H1 (cell line): ENCODE results near the gene PHOSPHO1. TPM values are rescaled to one million over a fixed set of nuclear protein-coding genes. Genes with fewer than 3 reads are reported as not detected.

Experiments used
- CBX8 ChIP-seq: fragments of 300-800, 300-1000 bp; sonication (generic); IDR thresholded peaks from 2 replicates; pipeline ENCODE4 v1.7.1; 2016; ENCODE audit warnings: low read depth, low read length, borderline replicate concordance
- HDAC2 ChIP-seq, 2 experiments: fragments of 300-600 bp in 1 of 2; sonication (generic) in 1 of 2; IDR thresholded peaks; 2 replicates each; pipeline ENCODE4 v1.6.1; 2011 to 2012; ENCODE audit warnings: low read depth in 2 of 2, low read length in 2 of 2, mild to moderate bottlenecking in 2 of 2, moderate library complexity in 2 of 2, borderline replicate concordance in 1 of 2, inconsistent platforms in 1 of 2
- KDM1A ChIP-seq: fragments of 200-600, 300-600 bp; sonication (generic); IDR thresholded peaks from 2 replicates; pipeline ENCODE4 v1.7.1; 2016; ENCODE audit warnings: mild to moderate bottlenecking, low read length, borderline replicate concordance
- POU5F1 ChIP-seq: IDR thresholded peaks from 2 replicates; pipeline ENCODE4 v1.6.1; 2011; ENCODE audit warnings: low read depth, mild to moderate bottlenecking, low read length, moderate library complexity
- SRF ChIP-seq: IDR thresholded peaks from 2 replicates; pipeline ENCODE4 v1.6.1; 2011; ENCODE audit warnings: mild to moderate bottlenecking, low read depth, low read length, moderate library complexity
- TEAD4 ChIP-seq: IDR thresholded peaks from 2 replicates; pipeline ENCODE4 v1.6.1; 2012; ENCODE audit warnings: low read depth, low read length, inconsistent platforms, mixed read lengths
- polyA plus RNA-seq, 7 experiments: library from polyadenylated mRNA; depleted of rRNA in 3 of 7; stranded (reverse) in 5 of 7; unstranded in 2 of 7; fragments of >200 nt in 5 of 7; fragments of 200-250 nt in 2 of 7; gene quantifications; 1 replicate in 5 of 7; 2 replicates in 1 of 7; 4 replicates in 1 of 7; pipeline versions ENCODE4 v1.2.1 to v1.2.3, GENCODE V29; 2011 to 2013; ENCODE audit warnings: missing spikeins in 2 of 7, mixed read lengths in 2 of 7
- total RNA-seq: library from RNA; stranded (reverse); fragmentation: NEBNext Ultra II Directional; extraction: Animal tissue kit (Norgen Biotek cat#: 25700); gene quantifications from 2 replicates; pipeline ENCODE4 v1.2.1, GENCODE V29; 2021
- TF ChIP-seq, protein P1 (sequence below): fragments of 300-600 bp; sonication (generic); IDR thresholded peaks from 2 replicates; pipeline ENCODE4 v1.7.1; 2012; ENCODE audit warnings: low read length, moderate library complexity, mild to moderate bottlenecking, inconsistent platforms; ENCODE audit not compliant: insufficient replicate concordance

Gene PHOSPHO1
- total and polyA plus RNA-seq, 2 of the 8 experiments (the other 6 are each of a cell fraction or from before 2014, with no cell fraction given): 0.34 to 0.45 TPM

GRCh38 chr17:49235896-49236295 is 5.3 kb upstream of the PHOSPHO1 start (continued):
- TF ChIP-seq, protein P1, sequence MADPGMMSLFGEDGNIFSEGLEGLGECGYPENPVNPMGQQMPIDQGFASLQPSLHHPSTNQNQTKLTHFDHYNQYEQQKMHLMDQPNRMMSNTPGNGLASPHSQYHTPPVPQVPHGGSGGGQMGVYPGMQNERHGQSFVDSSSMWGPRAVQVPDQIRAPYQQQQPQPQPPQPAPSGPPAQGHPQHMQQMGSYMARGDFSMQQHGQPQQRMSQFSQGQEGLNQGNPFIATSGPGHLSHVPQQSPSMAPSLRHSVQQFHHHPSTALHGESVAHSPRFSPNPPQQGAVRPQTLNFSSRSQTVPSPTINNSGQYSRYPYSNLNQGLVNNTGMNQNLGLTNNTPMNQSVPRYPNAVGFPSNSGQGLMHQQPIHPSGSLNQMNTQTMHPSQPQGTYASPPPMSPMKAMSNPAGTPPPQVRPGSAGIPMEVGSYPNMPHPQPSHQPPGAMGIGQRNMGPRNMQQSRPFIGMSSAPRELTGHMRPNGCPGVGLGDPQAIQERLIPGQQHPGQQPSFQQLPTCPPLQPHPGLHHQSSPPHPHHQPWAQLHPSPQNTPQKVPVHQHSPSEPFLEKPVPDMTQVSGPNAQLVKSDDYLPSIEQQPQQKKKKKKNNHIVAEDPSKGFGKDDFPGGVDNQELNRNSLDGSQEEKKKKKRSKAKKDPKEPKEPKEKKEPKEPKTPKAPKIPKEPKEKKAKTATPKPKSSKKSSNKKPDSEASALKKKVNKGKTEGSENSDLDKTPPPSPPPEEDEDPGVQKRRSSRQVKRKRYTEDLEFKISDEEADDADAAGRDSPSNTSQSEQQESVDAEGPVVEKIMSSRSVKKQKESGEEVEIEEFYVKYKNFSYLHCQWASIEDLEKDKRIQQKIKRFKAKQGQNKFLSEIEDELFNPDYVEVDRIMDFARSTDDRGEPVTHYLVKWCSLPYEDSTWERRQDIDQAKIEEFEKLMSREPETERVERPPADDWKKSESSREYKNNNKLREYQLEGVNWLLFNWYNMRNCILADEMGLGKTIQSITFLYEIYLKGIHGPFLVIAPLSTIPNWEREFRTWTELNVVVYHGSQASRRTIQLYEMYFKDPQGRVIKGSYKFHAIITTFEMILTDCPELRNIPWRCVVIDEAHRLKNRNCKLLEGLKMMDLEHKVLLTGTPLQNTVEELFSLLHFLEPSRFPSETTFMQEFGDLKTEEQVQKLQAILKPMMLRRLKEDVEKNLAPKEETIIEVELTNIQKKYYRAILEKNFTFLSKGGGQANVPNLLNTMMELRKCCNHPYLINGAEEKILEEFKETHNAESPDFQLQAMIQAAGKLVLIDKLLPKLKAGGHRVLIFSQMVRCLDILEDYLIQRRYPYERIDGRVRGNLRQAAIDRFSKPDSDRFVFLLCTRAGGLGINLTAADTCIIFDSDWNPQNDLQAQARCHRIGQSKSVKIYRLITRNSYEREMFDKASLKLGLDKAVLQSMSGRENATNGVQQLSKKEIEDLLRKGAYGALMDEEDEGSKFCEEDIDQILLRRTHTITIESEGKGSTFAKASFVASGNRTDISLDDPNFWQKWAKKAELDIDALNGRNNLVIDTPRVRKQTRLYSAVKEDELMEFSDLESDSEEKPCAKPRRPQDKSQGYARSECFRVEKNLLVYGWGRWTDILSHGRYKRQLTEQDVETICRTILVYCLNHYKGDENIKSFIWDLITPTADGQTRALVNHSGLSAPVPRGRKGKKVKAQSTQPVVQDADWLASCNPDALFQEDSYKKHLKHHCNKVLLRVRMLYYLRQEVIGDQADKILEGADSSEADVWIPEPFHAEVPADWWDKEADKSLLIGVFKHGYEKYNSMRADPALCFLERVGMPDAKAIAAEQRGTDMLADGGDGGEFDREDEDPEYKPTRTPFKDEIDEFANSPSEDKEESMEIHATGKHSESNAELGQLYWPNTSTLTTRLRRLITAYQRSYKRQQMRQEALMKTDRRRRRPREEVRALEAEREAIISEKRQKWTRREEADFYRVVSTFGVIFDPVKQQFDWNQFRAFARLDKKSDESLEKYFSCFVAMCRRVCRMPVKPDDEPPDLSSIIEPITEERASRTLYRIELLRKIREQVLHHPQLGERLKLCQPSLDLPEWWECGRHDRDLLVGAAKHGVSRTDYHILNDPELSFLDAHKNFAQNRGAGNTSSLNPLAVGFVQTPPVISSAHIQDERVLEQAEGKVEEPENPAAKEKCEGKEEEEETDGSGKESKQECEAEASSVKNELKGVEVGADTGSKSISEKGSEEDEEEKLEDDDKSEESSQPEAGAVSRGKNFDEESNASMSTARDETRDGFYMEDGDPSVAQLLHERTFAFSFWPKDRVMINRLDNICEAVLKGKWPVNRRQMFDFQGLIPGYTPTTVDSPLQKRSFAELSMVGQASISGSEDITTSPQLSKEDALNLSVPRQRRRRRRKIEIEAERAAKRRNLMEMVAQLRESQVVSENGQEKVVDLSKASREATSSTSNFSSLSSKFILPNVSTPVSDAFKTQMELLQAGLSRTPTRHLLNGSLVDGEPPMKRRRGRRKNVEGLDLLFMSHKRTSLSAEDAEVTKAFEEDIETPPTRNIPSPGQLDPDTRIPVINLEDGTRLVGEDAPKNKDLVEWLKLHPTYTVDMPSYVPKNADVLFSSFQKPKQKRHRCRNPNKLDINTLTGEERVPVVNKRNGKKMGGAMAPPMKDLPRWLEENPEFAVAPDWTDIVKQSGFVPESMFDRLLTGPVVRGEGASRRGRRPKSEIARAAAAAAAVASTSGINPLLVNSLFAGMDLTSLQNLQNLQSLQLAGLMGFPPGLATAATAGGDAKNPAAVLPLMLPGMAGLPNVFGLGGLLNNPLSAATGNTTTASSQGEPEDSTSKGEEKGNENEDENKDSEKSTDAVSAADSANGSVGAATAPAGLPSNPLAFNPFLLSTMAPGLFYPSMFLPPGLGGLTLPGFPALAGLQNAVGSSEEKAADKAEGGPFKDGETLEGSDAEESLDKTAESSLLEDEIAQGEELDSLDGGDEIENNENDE: no peak
- no peak for TF ChIP-seq SRF
- no peak for TF ChIP-seq KDM1A
- TF ChIP-seq HDAC2 (IDR thresholded peaks at IDR 0.05; ENCODE audit: borderline replicate concordance in 1 of 2, low read depth in 2 of 2, low read length in 2 of 2): no peak
- no peak for TF ChIP-seq TEAD4
- TF ChIP-seq POU5F1: no peak
- no peak for TF ChIP-seq CBX8
